ENCODE data around the gene ANAPC1. TPM values are rescaled to one million over a fixed set of nuclear protein-coding genes. Genes with fewer than 3 reads are reported as not detected.
"Not testable (repeated sequence)": the region's sequence is repeated elsewhere in the genome, so short reads cannot be mapped to it uniquely, and the experiment has no call there.

Gene ANAPC1
- total RNA-seq, 1 donor from 2014 or later, result 120 TPM

GRCh38 chr2:111834221-111834620 is 49.8 kb downstream of the ANAPC1 start:
- Mint-ChIP-seq H3K4me1 (ENCODE audit: low read depth) (peaks cover 32% of the 10 kb centered on the region), H3K4me3 (peak overlapping the region; percentile 49), H3K36me3 (ENCODE audit: low read depth) (peaks cover 30% of the 10 kb centered on the region), H3K27ac (peak overlapping the region; percentile 90)
- H3K9me3 Mint-ChIP-seq; DNase-seq (ENCODE audit: low spot score); H3K27me3 Mint-ChIP-seq (ENCODE audit: insufficient read depth); intact Hi-C loops (cut with micrococcal nuclease): not testable (repeated sequence)

- DNase-seq (ENCODE audit: low spot score); H3K4me3 Mint-ChIP-seq; H3K9me3 Mint-ChIP-seq; H3K27me3 Mint-ChIP-seq (ENCODE audit: insufficient read depth); H3K27ac Mint-ChIP-seq; intact Hi-C loops (cut with micrococcal nuclease): not testable (repeated sequence)
- Mint-ChIP-seq H3K36me3 (ENCODE audit: low read depth) (peaks cover 39% of the 10 kb centered on the region), H3K4me1 (ENCODE audit: low read depth) (peaks cover 42% of the 10 kb centered on the region)
These were observed 53.5 kb downstream of the ANAPC1 start for GRCh38 chr2:111830479-111830878.

GRCh38 chr2:111828217-111828766 is 55.7 kb downstream of the ANAPC1 start:
- not testable (repeated sequence) for H3K27ac Mint-ChIP-seq

GRCh38 chr2:111812970-111813622 is 70.9 kb downstream of the ANAPC1 start:
- H3K9me3 Mint-ChIP-seq; H3K27ac Mint-ChIP-seq; H3K4me1 Mint-ChIP-seq (ENCODE audit: low read depth); H3K27me3 Mint-ChIP-seq (ENCODE audit: insufficient read depth); H3K4me3 Mint-ChIP-seq; DNase-seq (ENCODE audit: low spot score); H3K36me3 Mint-ChIP-seq (ENCODE audit: low read depth); intact Hi-C loops (cut with micrococcal nuclease): not testable (repeated sequence)

More at GRCh38 chr2:111828217-111828766, 55.7 kb downstream of the ANAPC1 start:
- H3K4me3 Mint-ChIP-seq; DNase-seq (ENCODE audit: low spot score); intact Hi-C loops (cut with micrococcal nuclease); H3K27me3 Mint-ChIP-seq (ENCODE audit: insufficient read depth); H3K9me3 Mint-ChIP-seq: not testable (repeated sequence)
- Mint-ChIP-seq H3K36me3 (ENCODE audit: low read depth) (peaks cover 41% of the 10 kb centered on the region), H3K4me1 (ENCODE audit: low read depth) (peaks cover 23% of the 10 kb centered on the region)

- H3K36me3 Mint-ChIP-seq (ENCODE audit: low read depth); DNase-seq (ENCODE audit: low spot score); H3K27me3 Mint-ChIP-seq (ENCODE audit: insufficient read depth); H3K4me3 Mint-ChIP-seq; intact Hi-C loops (cut with micrococcal nuclease); H3K27ac Mint-ChIP-seq; H3K9me3 Mint-ChIP-seq; H3K4me1 Mint-ChIP-seq (ENCODE audit: low read depth): not testable (repeated sequence)
These were observed 93.4 kb downstream of the ANAPC1 start for GRCh38 chr2:111790633-111791032.

- H3K9me3 Mint-ChIP-seq; intact Hi-C loops (cut with micrococcal nuclease); DNase-seq (ENCODE audit: low spot score); H3K4me3 Mint-ChIP-seq; H3K27ac Mint-ChIP-seq; H3K36me3 Mint-ChIP-seq (ENCODE audit: low read depth); H3K27me3 Mint-ChIP-seq (ENCODE audit: insufficient read depth); H3K4me1 Mint-ChIP-seq (ENCODE audit: low read depth): not testable (repeated sequence)
These were observed 99.9 kb downstream of the ANAPC1 start for GRCh38 chr2:111784081-111784480.

- H3K27ac Mint-ChIP-seq; H3K27me3 Mint-ChIP-seq (ENCODE audit: insufficient read depth); DNase-seq (ENCODE audit: low spot score): not testable (repeated sequence)
These were observed 101.8 kb downstream of the ANAPC1 start for GRCh38 chr2:111782195-111782594.

GRCh38 chr2:111781443-111782094 is 102.4 kb downstream of the ANAPC1 start:
- H3K36me3 Mint-ChIP-seq (ENCODE audit: low read depth); H3K9me3 Mint-ChIP-seq; H3K27me3 Mint-ChIP-seq (ENCODE audit: insufficient read depth); H3K27ac Mint-ChIP-seq; intact Hi-C loops (cut with micrococcal nuclease); H3K4me3 Mint-ChIP-seq; H3K4me1 Mint-ChIP-seq (ENCODE audit: low read depth); DNase-seq (ENCODE audit: low spot score): not testable (repeated sequence)

More at GRCh38 chr2:111782195-111782594, 101.8 kb downstream of the ANAPC1 start:
- H3K4me3 Mint-ChIP-seq; H3K9me3 Mint-ChIP-seq; H3K36me3 Mint-ChIP-seq (ENCODE audit: low read depth); H3K4me1 Mint-ChIP-seq (ENCODE audit: low read depth); intact Hi-C loops (cut with micrococcal nuclease): not testable (repeated sequence)

GRCh38 chr2:111777155-111777554 is 106.8 kb downstream of the ANAPC1 start:
- H3K4me3 Mint-ChIP-seq; H3K27ac Mint-ChIP-seq; H3K27me3 Mint-ChIP-seq (ENCODE audit: insufficient read depth); DNase-seq (ENCODE audit: low spot score); intact Hi-C loops (cut with micrococcal nuclease); H3K36me3 Mint-ChIP-seq (ENCODE audit: low read depth); H3K9me3 Mint-ChIP-seq; H3K4me1 Mint-ChIP-seq (ENCODE audit: low read depth): not testable (repeated sequence)

- H3K27ac Mint-ChIP-seq; H3K4me3 Mint-ChIP-seq; H3K4me1 Mint-ChIP-seq (ENCODE audit: low read depth); intact Hi-C loops (cut with micrococcal nuclease); H3K27me3 Mint-ChIP-seq (ENCODE audit: insufficient read depth); DNase-seq (ENCODE audit: low spot score); H3K36me3 Mint-ChIP-seq (ENCODE audit: low read depth); H3K9me3 Mint-ChIP-seq: not testable (repeated sequence)
These were observed 107.7 kb downstream of the ANAPC1 start for GRCh38 chr2:111776296-111776695.

GRCh38 chr2:111772180-111772579 is 111.8 kb downstream of the ANAPC1 start:
- H3K27ac Mint-ChIP-seq; H3K4me3 Mint-ChIP-seq; H3K27me3 Mint-ChIP-seq (ENCODE audit: insufficient read depth); H3K4me1 Mint-ChIP-seq (ENCODE audit: low read depth); H3K9me3 Mint-ChIP-seq; intact Hi-C loops (cut with micrococcal nuclease); DNase-seq (ENCODE audit: low spot score): not testable (repeated sequence)
- peaks cover 10% of the 10 kb centered on the region for H3K36me3 Mint-ChIP-seq (ENCODE audit: low read depth)

- H3K27me3 Mint-ChIP-seq (ENCODE audit: insufficient read depth); H3K27ac Mint-ChIP-seq; intact Hi-C loops (cut with micrococcal nuclease); DNase-seq (ENCODE audit: low spot score); H3K4me3 Mint-ChIP-seq; H3K4me1 Mint-ChIP-seq (ENCODE audit: low read depth); H3K9me3 Mint-ChIP-seq: not testable (repeated sequence)
- H3K36me3 Mint-ChIP-seq (ENCODE audit: low read depth), result peaks cover 10% of the 10 kb centered on the region
These were observed 112.9 kb downstream of the ANAPC1 start for GRCh38 chr2:111770916-111771658.
